ENCODE data around the gene OLFML2B.
"Not testable (repeated sequence)": the region's sequence is repeated elsewhere in the genome, so short reads cannot be mapped to it uniquely, and the experiment has no call there.

The OLFML2B gene

GRCh38 chr1:162023547-162024501, at the start of gene OLFML2B:
Gene OLFML2B, minus strand, starts transcription at chr1:162023869. Its CDS starts 439 bp downstream, at chr1:162023430.
- Histone ChIP-seq H3K4me1 (peaks cover 3% of the 10 kb centered on the region; the same call in 1 of the 2 replicates), H3K27me3 (ENCODE audit: low read depth) (peaks cover 9% of the 10 kb centered on the region), H3K4me3 (peak within 1 kb of the TSS; percentile 49), H3K36me3 (replicated peaks) (no peaks in the 10 kb centered on the region), H3K9me3 (no peaks in the 10 kb centered on the region)
- DNase-seq (ENCODE audit: low spot score in 2 of 2): peak; percentile 57 to 82
- in situ Hi-C loops (cut with MboI; ENCODE audit: low sequenced_read_pairs): no loop called here

DNA sequence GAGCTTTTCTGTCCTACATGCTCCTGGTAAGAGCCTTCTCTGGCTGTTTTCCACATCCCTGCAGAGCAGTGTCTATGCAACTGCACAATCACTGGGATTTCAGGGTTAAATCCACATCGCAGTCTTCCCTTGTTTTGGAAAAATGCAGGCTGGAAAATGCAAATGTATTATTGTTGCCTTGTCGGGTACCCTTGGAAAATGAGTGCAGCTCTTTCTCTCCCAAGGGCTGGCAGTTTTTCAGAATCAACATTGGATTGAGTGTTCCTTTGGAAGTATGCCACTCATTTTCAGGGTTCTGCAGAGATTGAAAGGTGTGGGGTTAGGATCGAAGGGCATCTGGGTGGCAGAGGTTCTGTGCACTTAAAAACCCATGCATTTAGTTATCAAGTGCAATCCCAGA, 49.1 kb upstream of the OLFML2B start:
- no peaks in the 10 kb centered on the region for H3K9me3 ChIP-seq
- no peaks in the 10 kb centered on the region for H3K27me3 ChIP-seq (ENCODE audit: low read depth)
- H3K36me3 ChIP-seq (replicated peaks): no peaks in the 10 kb centered on the region
- no peak overlapping the region for H3K4me3 ChIP-seq
- H3K4me1 ChIP-seq: peaks cover 4% of the 10 kb centered on the region
- in situ Hi-C loops (cut with MboI; ENCODE audit: low sequenced_read_pairs): no loop called here
- no peak for DNase-seq (ENCODE audit: low spot score in 2 of 2)

DNA sequence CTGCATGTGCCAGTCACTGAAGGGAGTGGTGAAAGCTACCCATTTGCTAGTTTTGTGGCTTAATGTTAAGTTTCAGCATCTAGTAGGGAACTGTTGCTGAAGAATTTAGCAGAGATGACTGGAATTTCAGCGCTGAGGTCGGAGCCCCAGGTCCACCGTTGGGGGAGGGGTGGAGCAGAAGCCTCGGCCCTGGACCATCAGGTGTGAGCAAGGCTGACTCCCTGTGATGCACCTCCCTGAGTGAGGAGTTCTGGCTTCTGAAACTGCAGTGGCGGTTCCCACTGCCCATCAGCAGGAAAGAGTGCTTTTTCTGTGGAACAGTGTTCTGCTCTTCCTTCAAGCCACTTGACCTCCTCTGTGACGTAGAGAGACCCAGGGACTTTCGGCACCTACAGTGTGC, 47.2 kb upstream of the OLFML2B start:
- Histone ChIP-seq H3K4me1 (peaks cover 4% of the 10 kb centered on the region), H3K36me3 (replicated peaks) (no peaks in the 10 kb centered on the region), H3K27me3 (ENCODE audit: low read depth) (no peaks in the 10 kb centered on the region), H3K4me3 (peak overlapping the region; percentile 56), H3K9me3 (no peaks in the 10 kb centered on the region)
- in situ Hi-C loops (cut with MboI; ENCODE audit: low sequenced_read_pairs): no loop called here
- DNase-seq (ENCODE audit: low spot score in 2 of 2): peak in 1 of 2 experiments; percentile 13

- Histone ChIP-seq H3K4me1 (peaks cover 4% of the 10 kb centered on the region), H3K27me3 (ENCODE audit: low read depth) (no peaks in the 10 kb centered on the region), H3K36me3 (replicated peaks) (no peaks in the 10 kb centered on the region), H3K4me3 (peak overlapping the region; percentile 56), H3K9me3 (no peaks in the 10 kb centered on the region)
- in situ Hi-C loops (cut with MboI; ENCODE audit: low sequenced_read_pairs): no loop called here
- DNase-seq (ENCODE audit: low spot score in 2 of 2): peak in 1 of 2 experiments; percentile 31
Measured at GRCh38 chr1:162070094-162070748, 46.6 kb upstream of the OLFML2B start.

DNA sequence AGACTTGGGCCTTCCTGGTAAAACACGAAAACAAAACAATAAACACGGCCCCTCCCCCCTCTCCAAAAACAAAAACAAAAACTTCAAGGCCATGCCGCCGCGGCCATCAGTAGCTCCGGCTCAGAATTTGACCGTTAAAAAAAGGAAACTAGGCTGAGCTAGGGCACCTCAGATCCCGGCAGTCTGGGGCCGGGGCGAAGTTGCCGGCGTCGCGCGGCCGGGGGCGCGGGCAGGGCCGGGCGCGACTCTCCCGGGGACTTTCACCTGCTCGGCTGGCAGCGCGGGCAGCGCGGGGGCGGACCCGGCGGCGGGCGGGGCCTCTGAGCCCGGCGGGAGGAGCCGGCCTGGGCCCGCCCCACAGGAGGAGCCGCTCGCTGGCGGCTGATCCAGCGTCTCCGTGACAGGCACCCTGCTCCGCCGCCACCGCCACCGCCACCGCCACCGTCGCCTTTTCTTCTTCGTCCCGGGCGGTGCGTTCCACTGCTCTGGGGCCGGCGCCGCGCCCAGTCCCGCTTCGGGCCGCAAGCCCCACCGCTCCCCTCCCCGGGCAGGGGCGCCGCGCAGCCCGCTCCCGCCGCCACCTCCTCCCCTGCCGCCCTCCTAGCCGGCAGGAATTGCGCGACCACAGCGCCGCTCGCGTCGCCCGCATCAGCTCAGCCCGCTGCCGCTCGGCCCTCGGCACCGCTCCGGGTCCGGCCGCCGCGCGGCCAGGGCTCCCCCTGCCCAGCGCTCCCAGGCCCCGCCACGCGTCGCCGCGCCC, 45.8 kb upstream of the OLFML2B start, which contains the start of gene NOS1AP:
NOS1AP (plus strand) TSS at position 358 of the 760 bp plus-strand sequence. CDS start 487 bp downstream, outside the sequence.
- Histone ChIP-seq H3K4me3 (peak within 1 kb of the TSS; percentile 56), H3K36me3 (replicated peaks) (no peaks in the 10 kb centered on the region), H3K27me3 (ENCODE audit: low read depth) (no peaks in the 10 kb centered on the region), H3K9me3 (no peaks in the 10 kb centered on the region), H3K4me1 (peaks cover 4% of the 10 kb centered on the region)
- peak; percentile 68 to 83 for DNase-seq (ENCODE audit: low spot score in 2 of 2)
- in situ Hi-C loops (cut with MboI; ENCODE audit: low sequenced_read_pairs): no loop called here

DNA sequence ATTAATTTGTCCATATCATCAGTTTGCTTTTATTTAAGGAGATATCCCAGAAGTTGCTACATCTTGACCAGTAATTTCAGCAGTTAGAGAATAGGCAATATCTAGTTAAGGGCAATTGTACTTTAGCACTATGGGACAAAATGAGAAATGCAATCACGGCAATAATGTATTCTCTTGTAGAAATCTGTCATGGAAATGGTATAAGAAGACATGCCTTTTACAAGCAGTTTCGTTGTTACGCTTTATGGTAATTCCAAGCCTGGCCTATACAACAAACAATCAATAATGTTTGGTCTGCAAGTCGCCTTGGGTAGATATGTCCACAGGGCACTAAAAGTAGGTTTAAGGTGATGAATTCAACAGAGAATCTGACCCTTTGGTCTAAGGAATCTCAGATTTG, 44.6 kb upstream of the OLFML2B start:
- Histone ChIP-seq H3K36me3 (replicated peaks) (no peaks in the 10 kb centered on the region), H3K4me1 (peaks cover 4% of the 10 kb centered on the region)

DNA sequence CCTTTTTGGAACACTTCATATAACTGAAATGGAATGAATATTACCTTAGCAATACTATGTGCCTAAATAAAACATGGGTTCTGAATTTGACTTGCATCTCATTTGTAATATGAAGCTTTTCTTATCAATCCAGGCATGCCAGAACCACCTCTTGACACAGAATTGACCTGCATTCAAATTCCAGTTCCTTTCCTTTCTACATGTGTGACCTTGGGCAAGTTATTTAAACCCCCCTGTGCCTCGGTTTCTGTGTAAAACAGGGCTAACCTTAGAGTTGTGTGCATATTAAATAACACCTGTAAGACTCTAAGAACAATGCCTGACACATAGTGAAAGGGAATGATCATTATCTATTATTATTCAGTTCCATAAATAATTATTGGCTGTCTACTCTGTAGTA, 43.8 kb upstream of the OLFML2B start:
- no peak overlapping the region for H3K4me3 ChIP-seq
- in situ Hi-C loops (cut with MboI; ENCODE audit: low sequenced_read_pairs): no loop called here
- H3K27me3 ChIP-seq (ENCODE audit: low read depth): no peaks in the 10 kb centered on the region
- H3K9me3 ChIP-seq: no peaks in the 10 kb centered on the region
- H3K4me1 ChIP-seq: peaks cover 4% of the 10 kb centered on the region
- H3K36me3 ChIP-seq (replicated peaks): no peaks in the 10 kb centered on the region
- no peak for DNase-seq (ENCODE audit: low spot score in 2 of 2)

More for the DNA sequence above, 44.6 kb upstream of the OLFML2B start:
- H3K4me3 ChIP-seq: no peak overlapping the region
- H3K9me3 ChIP-seq: no peaks in the 10 kb centered on the region
- H3K27me3 ChIP-seq (ENCODE audit: low read depth): no peaks in the 10 kb centered on the region
- in situ Hi-C loops (cut with MboI; ENCODE audit: low sequenced_read_pairs): no loop called here
- no peak for DNase-seq (ENCODE audit: low spot score in 2 of 2)

- H3K4me1 ChIP-seq; H3K4me3 ChIP-seq; H3K36me3 ChIP-seq (replicated peaks); in situ Hi-C loops (cut with MboI; ENCODE audit: low sequenced_read_pairs); H3K9me3 ChIP-seq; H3K27me3 ChIP-seq (ENCODE audit: low read depth); DNase-seq (ENCODE audit: low spot score in 2 of 2): not testable (repeated sequence)
Measured at GRCh38 chr1:162066836-162067235, 43.2 kb upstream of the OLFML2B start.

- H3K36me3 ChIP-seq (replicated peaks): no peaks in the 10 kb centered on the region
- no peak for DNase-seq (ENCODE audit: low spot score in 2 of 2)
- in situ Hi-C loops (cut with MboI; ENCODE audit: low sequenced_read_pairs): no loop called here
- no peaks in the 10 kb centered on the region for H3K27me3 ChIP-seq (ENCODE audit: low read depth)
- H3K9me3 ChIP-seq: no peaks in the 10 kb centered on the region
- no peaks in the 10 kb centered on the region; the same call in 1 of the 2 replicates for H3K4me1 ChIP-seq
- no peak overlapping the region for H3K4me3 ChIP-seq
Measured at GRCh38 chr1:162065016-162065415, 41.3 kb upstream of the OLFML2B start.

GRCh38 chr1:162062542-162063015, 38.9 kb upstream of the OLFML2B start:
- H3K27me3 ChIP-seq (ENCODE audit: low read depth): no peaks in the 10 kb centered on the region
- DNase-seq (ENCODE audit: low spot score in 2 of 2): peak in 1 of 2 experiments; percentile 21
- no peaks in the 10 kb centered on the region for H3K36me3 ChIP-seq (replicated peaks)
- in situ Hi-C loops (cut with MboI; ENCODE audit: low sequenced_read_pairs): no loop called here
- H3K4me1 ChIP-seq: no peaks in the 10 kb centered on the region
- H3K4me3 ChIP-seq: no peak overlapping the region
- no peaks in the 10 kb centered on the region for H3K9me3 ChIP-seq

- no peak overlapping the region for H3K4me3 ChIP-seq
- in situ Hi-C loops (cut with MboI; ENCODE audit: low sequenced_read_pairs): no loop called here
- no peak for DNase-seq (ENCODE audit: low spot score in 2 of 2)
- no peaks in the 10 kb centered on the region for H3K36me3 ChIP-seq (replicated peaks)
- no peaks in the 10 kb centered on the region for H3K27me3 ChIP-seq (ENCODE audit: low read depth)
- H3K4me1 ChIP-seq: no peaks in the 10 kb centered on the region
- H3K9me3 ChIP-seq: no peaks in the 10 kb centered on the region
Measured at GRCh38 chr1:162060314-162060713, 36.6 kb upstream of the OLFML2B start.

GRCh38 chr1:162059721-162060120, 36.1 kb upstream of the OLFML2B start:
- in situ Hi-C loops (cut with MboI; ENCODE audit: low sequenced_read_pairs): loop anchor here (10.0 kb wide), 2 partner anchors 215 to 325 kb away; partner anchors contain the start of gene C1orf226
- Histone ChIP-seq H3K9me3 (no peaks in the 10 kb centered on the region), H3K27me3 (ENCODE audit: low read depth) (no peaks in the 10 kb centered on the region), H3K4me1 (no peaks in the 10 kb centered on the region), H3K36me3 (replicated peaks) (no peaks in the 10 kb centered on the region), H3K4me3 (no peak overlapping the region)
- DNase-seq (ENCODE audit: low spot score in 2 of 2): no peak

DNA sequence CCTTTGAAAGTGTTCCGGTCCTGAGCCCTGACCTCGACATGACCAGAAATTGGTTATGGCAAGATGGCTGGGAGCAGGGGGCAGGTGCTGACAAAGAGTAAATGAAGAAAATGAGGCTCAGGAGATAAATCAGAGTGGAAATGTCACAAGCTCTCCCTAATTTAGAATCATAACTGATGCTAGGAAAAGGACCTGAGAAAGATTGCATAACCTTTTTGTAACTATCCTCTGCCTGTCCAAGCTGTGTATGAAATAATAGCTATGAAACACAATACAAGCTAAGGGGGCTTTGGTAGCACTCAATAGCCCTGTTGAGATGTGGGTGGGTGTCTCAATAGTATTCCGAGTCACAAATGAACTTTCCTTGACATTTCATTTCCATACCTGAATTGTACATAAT, 32.9 kb upstream of the OLFML2B start:
- no peaks in the 10 kb centered on the region for H3K27me3 ChIP-seq (ENCODE audit: low read depth)

More for the DNA sequence above, 32.9 kb upstream of the OLFML2B start:
- Histone ChIP-seq H3K4me3 (no peak overlapping the region), H3K36me3 (replicated peaks) (no peaks in the 10 kb centered on the region), H3K9me3 (no peaks in the 10 kb centered on the region), H3K4me1 (no peaks in the 10 kb centered on the region)
- no peak for DNase-seq (ENCODE audit: low spot score in 2 of 2)
- in situ Hi-C loops (cut with MboI; ENCODE audit: low sequenced_read_pairs): loop anchor here (10.0 kb wide), 2 partner anchors 218 to 328 kb away; partner anchors contain the start of gene C1orf226

Measured in HAP-1 (cell line).